ENCODE data around the gene ITPR1. TPM values are rescaled to one million over a fixed set of nuclear protein-coding genes. Genes with fewer than 3 reads are reported as not detected.

The ITPR1 gene
- total and polyA plus RNA-seq, 2 experiments from 2014 or later: 6.8 to 21.0 TPM

- TF ChIP-seq ZNF462 (CRISPR knock-in tag; IDR thresholded peaks at IDR 0.05): no peak
- no peak for TF ChIP-seq ETS1 (IDR thresholded peaks at IDR 0.05)
- TF ChIP-seq ZNF114 (CRISPR knock-in tag; IDR thresholded peaks at IDR 0.05): no peak
- no peak for TF ChIP-seq CREB1 (CRISPR knock-in tag; IDR thresholded peaks at IDR 0.05; ENCODE audit: low read depth)
- TF ChIP-seq JUNB (IDR thresholded peaks at IDR 0.05; ENCODE audit: unreplicated experiment): no peak
- no peak for TF ChIP-seq ZNF331 (CRISPR knock-in tag; IDR thresholded peaks at IDR 0.05; ENCODE audit: low read depth)
- TF ChIP-seq EZH2phosphoT487 (IDR thresholded peaks at IDR 0.05; ENCODE audit: unreplicated experiment): no peak
- no peak for TF ChIP-seq REST (IDR thresholded peaks at IDR 0.05; ENCODE audit: unreplicated experiment)
- TF ChIP-seq CTCF (conservative IDR thresholded peaks at IDR 0.05; ENCODE audit: low read depth in 2 of 2): no peak
- no peak for TF ChIP-seq NANOG (IDR thresholded peaks at IDR 0.05; ENCODE audit: borderline replicate concordance)
- TF ChIP-seq STAT1 (IDR thresholded peaks at IDR 0.05; ENCODE audit: unreplicated experiment): no peak
- no peak for TF ChIP-seq POLR2AphosphoS5 (IDR thresholded peaks at IDR 0.05; ENCODE audit: low read depth)
These were observed 263.1 kb downstream of the ITPR1 start (continued) for GRCh38 chr3:4756057-4756775.

Measured in GM23338 (cell line).